Islet of Langerhans (tissue), 1 donor: Measurements from ENCODE around the gene OR51L1.
A peak's percentile ranks its signal among the peaks of the same experiment; 100 is the strongest.
"Not testable (repeated sequence)": the region's sequence is repeated elsewhere in the genome, so short reads cannot be mapped to it uniquely, and the experiment has no call there.

Source experiments
- FAIRE-seq: peaks from one replicate; lab custom pipeline; 2011; peaks lifted over from hg19 to GRCh38; lab: Jason Lieb, UNC

OR51L1 gene

GRCh38 chr11:4994551-4994950, at the start of gene OR51L1:
TSS of gene OR51L1 (plus strand) at chr11:4994851. CDS start at chr11:4998983, 4,132 bp downstream.
- FAIRE-seq: no peak

- FAIRE-seq: no peak
These were observed 47.1 kb upstream of the OR51L1 start, which contains the start of gene OR51A4 for GRCh38 chr11:4947505-4947904. TSS of gene OR51A4 (minus strand) at chr11:4947605. CDS start at chr11:4947100, 505 bp downstream.

- not testable (repeated sequence) for FAIRE-seq
These were observed 39.0 kb upstream of the OR51L1 start, which contains the start of gene OR51A2 for GRCh38 chr11:4955613-4956012. TSS of gene OR51A2 (minus strand) at chr11:4955713. CDS start at chr11:4955713, 0 bp downstream.

- no peak for FAIRE-seq
These were observed 37.3 kb upstream of the OR51L1 start for GRCh38 chr11:4957396-4957795.

- FAIRE-seq: no peak
These were observed 33.8 kb upstream of the OR51L1 start for GRCh38 chr11:4960877-4961276.

GRCh38 chr11:4962816-4963215, 31.8 kb upstream of the OR51L1 start:
- no peak for FAIRE-seq

GRCh38 chr11:4975436-4975835, 19.2 kb upstream of the OR51L1 start:
- no peak for FAIRE-seq

GRCh38 chr11:4979036-4979435, 15.6 kb upstream of the OR51L1 start:
- FAIRE-seq: no peak

GRCh38 chr11:4982678-4983077, 12.0 kb upstream of the OR51L1 start:
- no peak for FAIRE-seq

GRCh38 chr11:4983841-4984240, 10.8 kb upstream of the OR51L1 start:
- FAIRE-seq: no peak

GRCh38 chr11:4991060-4991459, 3.6 kb upstream of the OR51L1 start:
- no peak for FAIRE-seq

GRCh38 chr11:5004424-5005274, 10.0 kb downstream of the OR51L1 start:
- peak; percentile 95 for FAIRE-seq

GRCh38 chr11:5007561-5007960, 12.9 kb downstream of the OR51L1 start:
- no peak for FAIRE-seq

GRCh38 chr11:5011254-5011653, 16.6 kb downstream of the OR51L1 start:
- no peak for FAIRE-seq

GRCh38 chr11:5013012-5013411, 18.4 kb downstream of the OR51L1 start:
- no peak for FAIRE-seq

- FAIRE-seq: no peak
These were observed 27.3 kb downstream of the OR51L1 start for GRCh38 chr11:5021996-5022395.

GRCh38 chr11:5036669-5037068, 42.0 kb downstream of the OR51L1 start:
- FAIRE-seq: no peak

- FAIRE-seq: no peak
These were observed 43.3 kb downstream of the OR51L1 start for GRCh38 chr11:5037926-5038325.

- no peak for FAIRE-seq
These were observed 43.7 kb downstream of the OR51L1 start for GRCh38 chr11:5038341-5038740.

- FAIRE-seq: no peak
These were observed 46.2 kb downstream of the OR51L1 start for GRCh38 chr11:5040876-5041275.

- FAIRE-seq: no peak
These were observed 47.4 kb downstream of the OR51L1 start for GRCh38 chr11:5042091-5042490.

- no peak for FAIRE-seq
These were observed 48.7 kb downstream of the OR51L1 start for GRCh38 chr11:5043380-5043779.

GRCh38 chr11:5046226-5046625, 51.6 kb downstream of the OR51L1 start, which contains the start of gene OR52J3:
TSS of gene OR52J3 (plus strand) at chr11:5046526. CDS start at chr11:5046526, 0 bp downstream.
- FAIRE-seq: no peak
